GM19395 (cell line): ENCODE results near the gene CPOX.
A peak's percentile ranks its signal among the peaks of the same experiment; 100 is the strongest.

ENCODE experiments used
- ATAC-seq: cut with Tn5 transposase; IDR thresholded peaks from one replicate; pipeline ENCODE4 v1.9.1; 2021; ENCODE audit warnings: mild to moderate bottlenecking, moderate library complexity; ENCODE audit not compliant: unreplicated experiment

CPOX gene

GRCh38 chr3:98596541-98597500 lies 3.4 kb upstream of the CPOX start:
- no peak for ATAC-seq

GRCh38 chr3:98596087-98596486 lies 2.7 kb upstream of the CPOX start:
- no peak for ATAC-seq

GRCh38 chr3:98594628-98595324 lies 1.4 kb upstream of the CPOX start:
- no peak for ATAC-seq

GRCh38 chr3:98592345-98592935 lies 971 bp downstream of the CPOX start:
- no peak for ATAC-seq

- no peak for ATAC-seq
These were observed 3.9 kb downstream of the CPOX start for GRCh38 chr3:98589331-98590036.

GRCh38 chr3:98588065-98588464 lies 5.3 kb downstream of the CPOX start:
- ATAC-seq, result no peak

GRCh38 chr3:98587654-98588053 lies 5.8 kb downstream of the CPOX start:
- ATAC-seq, result no peak

GRCh38 chr3:98584547-98584946 lies 8.9 kb downstream of the CPOX start:
- no peak for ATAC-seq

GRCh38 chr3:98583766-98584165 lies 9.6 kb downstream of the CPOX start:
- ATAC-seq, result no peak

GRCh38 chr3:98582042-98582441 lies 11.4 kb downstream of the CPOX start:
- ATAC-seq, result no peak

- no peak for ATAC-seq
These were observed 11.9 kb downstream of the CPOX start for GRCh38 chr3:98581474-98581873.

- ATAC-seq, result no peak
These were observed 12.7 kb downstream of the CPOX start for GRCh38 chr3:98580401-98581386.

GRCh38 chr3:98577178-98577895 lies 16.1 kb downstream of the CPOX start:
- no peak for ATAC-seq

GRCh38 chr3:98574132-98574531 lies 19.3 kb downstream of the CPOX start:
- ATAC-seq, result no peak

GRCh38 chr3:98573181-98573728 lies 20.2 kb downstream of the CPOX start:
- peak; percentile 79 for ATAC-seq

- ATAC-seq, result no peak
These were observed 25.0 kb downstream of the CPOX start for GRCh38 chr3:98568402-98568801.

- ATAC-seq, result peak; percentile 29
These were observed 25.6 kb downstream of the CPOX start for GRCh38 chr3:98567666-98568270.

GRCh38 chr3:98565843-98566242 lies 27.6 kb downstream of the CPOX start:
- no peak for ATAC-seq
